K562 (cell line): Measurements from ENCODE around the gene ST3GAL3. TPM values are rescaled to one million over a fixed set of nuclear protein-coding genes. Genes with fewer than 3 reads are reported as not detected.
A peak's percentile ranks its signal among the peaks of the same experiment; 100 is the strongest.

ENCODE experiments used
- CHD1 ChIP-seq: fragments of 200-600 bp; sonication (generic); IDR thresholded peaks from one replicate; pipeline ENCODE4 v1.6.1; 2012; ENCODE audit warnings: mild to moderate bottlenecking, moderate library complexity, low read length, inconsistent platforms
- FOS ChIP-seq: IDR thresholded peaks from 3 replicates; pipeline ENCODE4 v1.6.1; 2011; ENCODE audit not compliant: insufficient read length; ENCODE audit errors: extremely low read depth
- FOXM1 ChIP-seq, 2 experiments: fragments of 450-650 bp in 1 of 2; sonication (generic) in 1 of 2; formaldehyde crosslinking in 1 of 2; IDR thresholded peaks; 2 replicates each; pipeline versions ENCODE4 v1.6.1 to v1.9.0; 2017 to 2022; ENCODE audit warnings: low read depth in 2 of 2, mild to moderate bottlenecking in 2 of 2, missing genetic modification reagents in 1 of 2, moderate library complexity in 1 of 2
- MCM2 ChIP-seq: fragments of 450-650 bp; IDR thresholded peaks from 2 replicates; pipeline ENCODE4 v1.6.1; 2017; ENCODE audit warnings: low read depth, mild to moderate bottlenecking
- NFRKB ChIP-seq: fragments of 450-650 bp; IDR thresholded peaks from 2 replicates; pipeline ENCODE4 v1.6.1; 2016; ENCODE audit warnings: low read depth
- NR3C1 ChIP-seq: sonication (generic); formaldehyde crosslinking; IDR thresholded peaks from 2 replicates; pipeline ENCODE4 v1.8.1; 2022; ENCODE audit warnings: missing genetic modification reagents
- POLR2AphosphoS5 ChIP-seq: IDR thresholded peaks from 2 replicates; pipeline ENCODE4 v1.6.1; 2011; ENCODE audit warnings: mild to moderate bottlenecking, low read depth, low read length, moderate library complexity; ENCODE audit not compliant: control insufficient read depth, insufficient read depth
- SRSF7 ChIP-seq: fragments of 200-400 bp; formaldehyde crosslinking; optimal IDR thresholded peaks from 2 replicates; pipeline ENCODE3; 2017; ENCODE audit warnings: mild to moderate bottlenecking, low read depth, low read length
- ZBTB11 ChIP-seq, 3 experiments: fragments of 200-800 bp in 1 of 3; fragments of 250-450 bp in 1 of 3; fragments of 450-650 bp in 1 of 3; sonication (Bioruptor Pico) in 1 of 3; sonication (Bioruptor generic) in 1 of 3; formaldehyde crosslinking in 1 of 3; IDR thresholded peaks; 2 replicates each; pipeline versions ENCODE4 v1.6.1 to v1.8.0; 2016 to 2022; ENCODE audit warnings: mild to moderate bottlenecking in 2 of 3, missing genetic modification characterization in 2 of 3, missing compliant biosample characterization in 1 of 3, moderate library complexity in 1 of 3
- ZBTB49 ChIP-seq: sonication (generic); formaldehyde crosslinking; IDR thresholded peaks from 2 replicates; pipeline ENCODE4 v1.8.0; 2022; ENCODE audit warnings: missing genetic modification reagents, mild to moderate bottlenecking, borderline replicate concordance
- ZNF639 ChIP-seq, 2 experiments: fragments of 200-800 bp in 1 of 2; sonication (Bioruptor generic) in 1 of 2; sonication (generic) in 1 of 2; formaldehyde crosslinking in 1 of 2; IDR thresholded peaks in 1 of 2; conservative IDR thresholded peaks in 1 of 2; 2 replicates each; pipeline versions ENCODE4 v1.5.0 to v1.6.1; 2016 to 2020; ENCODE audit warnings: missing compliant biosample characterization in 1 of 2, missing genetic modification characterization in 1 of 2, missing genetic modification reagents in 1 of 2
- ZNF655 ChIP-seq: fragments of 250-450 bp; sonication (Bioruptor Pico); IDR thresholded peaks from 2 replicates; pipeline ENCODE4 v1.5.0; 2021
- ZNF77 ChIP-seq: fragments of 250-450 bp; sonication (Bioruptor Pico); IDR thresholded peaks from 2 replicates; pipeline ENCODE4 v1.5.0; 2020
- polyA plus RNA-seq, 8 experiments: library from polyadenylated mRNA; depleted of rRNA in 4 of 8; stranded (reverse) in 5 of 8; unstranded in 3 of 8; fragments of >200 nt; fragmentation: Nextera tagmentation in 2 of 8; fragmentation: Illumina TruSeq in 1 of 8; extraction: Ambion mirVana in 2 of 8; extraction: Trizol in 1 of 8; gene quantifications; 2 replicates each; pipeline versions ENCODE4 v1.2.1 to v1.2.3, GENCODE V29; 2011 to 2014; ENCODE audit warnings: inconsistent platforms in 1 of 8, missing spikeins in 1 of 8
- total RNA-seq, 7 experiments: library from RNA; depleted of rRNA in 6 of 7; stranded (reverse); fragments of >200 nt in 6 of 7; fragmentation: Illumina TruSeq in 2 of 7; extraction: Trizol in 2 of 7; gene quantifications; 2 replicates each; pipeline versions ENCODE4 v1.2.1 to v1.2.3, GENCODE V29; 2011 to 2021; ENCODE audit warnings: low replicate concordance in 1 of 7
- TF ChIP-seq, protein P1 (sequence below): fragments of 250-450 bp; sonication (Bioruptor Pico); IDR thresholded peaks from 2 replicates; pipeline ENCODE4 v1.5.0; 2020; ENCODE audit warnings: mild to moderate bottlenecking, borderline replicate concordance

Gene ST3GAL3
- total and polyA plus RNA-seq, 9 of the 15 experiments (the other 6 are each of a cell fraction or from before 2014, with no cell fraction given), result 1.2 to 18.9 (median 11.0) TPM

- peak in 1 of 3 experiments; percentile 69; a peak in 2 of 6 replicates for TF ChIP-seq ZBTB11 (CRISPR knock-in tag; IDR thresholded peaks at IDR 0.05)
- TF ChIP-seq, protein P1, sequence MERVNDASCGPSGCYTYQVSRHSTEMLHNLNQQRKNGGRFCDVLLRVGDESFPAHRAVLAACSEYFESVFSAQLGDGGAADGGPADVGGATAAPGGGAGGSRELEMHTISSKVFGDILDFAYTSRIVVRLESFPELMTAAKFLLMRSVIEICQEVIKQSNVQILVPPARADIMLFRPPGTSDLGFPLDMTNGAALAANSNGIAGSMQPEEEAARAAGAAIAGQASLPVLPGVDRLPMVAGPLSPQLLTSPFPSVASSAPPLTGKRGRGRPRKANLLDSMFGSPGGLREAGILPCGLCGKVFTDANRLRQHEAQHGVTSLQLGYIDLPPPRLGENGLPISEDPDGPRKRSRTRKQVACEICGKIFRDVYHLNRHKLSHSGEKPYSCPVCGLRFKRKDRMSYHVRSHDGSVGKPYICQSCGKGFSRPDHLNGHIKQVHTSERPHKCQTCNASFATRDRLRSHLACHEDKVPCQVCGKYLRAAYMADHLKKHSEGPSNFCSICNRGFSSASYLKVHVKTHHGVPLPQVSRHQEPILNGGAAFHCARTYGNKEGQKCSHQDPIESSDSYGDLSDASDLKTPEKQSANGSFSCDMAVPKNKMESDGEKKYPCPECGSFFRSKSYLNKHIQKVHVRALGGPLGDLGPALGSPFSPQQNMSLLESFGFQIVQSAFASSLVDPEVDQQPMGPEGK, result no peak
- peak in 1 of 2 experiments; percentile 98; a peak in 2 of 4 replicates for TF ChIP-seq ZNF639 (CRISPR knock-in tag; conservative IDR thresholded peaks at IDR 0.05 in 1 of 2, IDR thresholded peaks at IDR 0.05 in 1 of 2)
- TF ChIP-seq POLR2AphosphoS5, result peak; percentile 86
- TF ChIP-seq ZNF77 (CRISPR knock-in tag), result no peak
- TF ChIP-seq ZBTB49, result no peak
- no peak for TF ChIP-seq ZNF655 (CRISPR knock-in tag)
- peak; percentile 47; the same call in 1 of the 2 replicates for TF ChIP-seq NR3C1 (CRISPR knock-in tag)
- TF ChIP-seq MCM2, result no peak
- TF ChIP-seq CHD1, result peak; percentile 69
- no peak for TF ChIP-seq FOXM1 (IDR thresholded peaks at IDR 0.05; ENCODE audit: low read depth)
- TF ChIP-seq FOXM1 (CRISPR knock-in tag; IDR thresholded peaks at IDR 0.05; ENCODE audit: low read depth), result peak; percentile 84
- TF ChIP-seq FOS, result peak; percentile 91
- TF ChIP-seq SRSF7, result no peak
- no peak for TF ChIP-seq NFRKB
These were observed at the start of gene ST3GAL3 (continued) for GRCh38 chr1:43707190-43708001.
